Lower lobe of right lung (tissue), 2 donors: Measurements from ENCODE around the gene LMNTD1. TPM values are rescaled to one million over a fixed set of nuclear protein-coding genes. Genes with fewer than 3 reads are reported as not detected.

ENCODE experiments used
- ATAC-seq, 2 donors: fragments of 200-7000 bp; cut with Tn5 transposase; one replicate each; pipeline ENCODE4 v1.9.1; 2020 to 2022; ENCODE audit warnings: mild to moderate bottlenecking in 2 of 2, moderate library complexity in 2 of 2
- DNase-seq: peaks from one replicate; pipeline ENCODE4 v3.0.0-alpha.2; 2020
- H3K27ac ChIP-seq: fragments of 200-600 bp; one replicate; pipeline ENCODE4 v1.8.0; 2022
- H3K27me3 ChIP-seq: fragments of 200-600 bp; one replicate; pipeline ENCODE4 v1.8.0; 2022; ENCODE audit warnings: low read depth
- H3K36me3 ChIP-seq: fragments of 200-600 bp; one replicate; pipeline ENCODE4 v1.8.0; 2022; ENCODE audit warnings: mild to moderate bottlenecking
- H3K4me1 ChIP-seq: fragments of 200-600 bp; one replicate; pipeline ENCODE4 v1.8.0; 2022
- H3K4me3 ChIP-seq: fragments of 200-600 bp; one replicate; pipeline ENCODE4 v1.8.0; 2022; ENCODE audit warnings: mild to moderate bottlenecking
- H3K9me3 ChIP-seq: fragments of 200-600 bp; one replicate; pipeline ENCODE4 v1.8.0; 2022
- CTCF ChIP-seq: fragments of 200-600 bp; IDR thresholded peaks from one replicate; pipeline ENCODE4 v1.8.0; 2022; ENCODE audit warnings: antibody characterized with exemption, mild to moderate bottlenecking
- intact Hi-C: fragments of 100-400 bp; cut with DNase I; formaldehyde crosslinking; loops from one replicate; pipeline ENCODE4 v1.11.0; 2022
- total RNA-seq: library from RNA; stranded (reverse); fragmentation: NEBNext Ultra II Directional; extraction: Animal tissue kit (Norgen Biotek cat#: 25700); gene quantifications from one replicate; pipeline ENCODE4 v1.2.1, GENCODE V29; 2021
- donor health status: DM: no; HTN: yes; CAD: no; lungs with severe emphysema.

Gene LMNTD1
- total RNA-seq, 1 donor from 2014 or later, result 2.6 TPM

- no peak overlapping the region for H3K27ac ChIP-seq
- intact Hi-C loops, result no loop called here
- H3K27me3 ChIP-seq, result no peaks in the 10 kb centered on the region
- H3K36me3 ChIP-seq, result no peaks in the 10 kb centered on the region
- ATAC-seq (no peak), DNase-seq (no peak)
- no peaks in the 10 kb centered on the region for H3K9me3 ChIP-seq
- no peak for TF ChIP-seq CTCF
- no peak overlapping the region for H3K4me3 ChIP-seq
- H3K4me1 ChIP-seq, result no peaks in the 10 kb centered on the region
These were observed 23.3 kb downstream of the LMNTD1 start for GRCh38 chr12:25529738-25530137.

- DNase-seq (no peak), ATAC-seq (no peak)
- Histone ChIP-seq H3K4me1 (no peaks in the 10 kb centered on the region), H3K27ac (no peak overlapping the region), H3K36me3 (no peaks in the 10 kb centered on the region), H3K4me3 (no peak overlapping the region), H3K27me3 (no peaks in the 10 kb centered on the region), H3K9me3 (no peaks in the 10 kb centered on the region)
- no peak for TF ChIP-seq CTCF
- intact Hi-C loops, result no loop called here
These were observed 26.3 kb downstream of the LMNTD1 start for GRCh38 chr12:25526778-25527177.

- Histone ChIP-seq H3K9me3 (no peaks in the 10 kb centered on the region), H3K4me3 (no peak overlapping the region), H3K27ac (no peak overlapping the region), H3K36me3 (no peaks in the 10 kb centered on the region), H3K27me3 (no peaks in the 10 kb centered on the region), H3K4me1 (no peaks in the 10 kb centered on the region)
- DNase-seq (no peak), ATAC-seq (no peak)
- intact Hi-C loops, result no loop called here
- no peak for TF ChIP-seq CTCF
These were observed 28.7 kb downstream of the LMNTD1 start for GRCh38 chr12:25524366-25524765.

GRCh38 chr12:25521625-25522256, 31.3 kb downstream of the LMNTD1 start:
- H3K4me1 ChIP-seq, result no peaks in the 10 kb centered on the region
- DNase-seq (no peak), ATAC-seq (no peak)
- intact Hi-C loops, result no loop called here
- no peaks in the 10 kb centered on the region for H3K36me3 ChIP-seq
- no peak for TF ChIP-seq CTCF
- no peaks in the 10 kb centered on the region for H3K27me3 ChIP-seq
- no peaks in the 10 kb centered on the region for H3K9me3 ChIP-seq
- no peak overlapping the region for H3K4me3 ChIP-seq
- no peak overlapping the region for H3K27ac ChIP-seq

- no peaks in the 10 kb centered on the region for H3K36me3 ChIP-seq
- no peak overlapping the region for H3K27ac ChIP-seq
- no peaks in the 10 kb centered on the region for H3K4me1 ChIP-seq
- intact Hi-C loops, result no loop called here
- TF ChIP-seq CTCF, result no peak
- no peak overlapping the region for H3K4me3 ChIP-seq
- H3K27me3 ChIP-seq, result no peaks in the 10 kb centered on the region
- H3K9me3 ChIP-seq, result no peaks in the 10 kb centered on the region
- no peak for ATAC-seq
- no peak for DNase-seq
These were observed 34.6 kb downstream of the LMNTD1 start for GRCh38 chr12:25518512-25518911.
